ENCODE data around the gene CHMP5. TPM values are rescaled to one million over a fixed set of nuclear protein-coding genes. Genes with fewer than 3 reads are reported as not detected.

The CHMP5 gene
- total and polyA plus RNA-seq, 10 of the 15 experiments (the other 5 are each of a cell fraction or from before 2014, with no cell fraction given) = 40.3 to 179 (median 78.6) TPM

- no peak for TF ChIP-seq ZBTB4 (CRISPR knock-in tag; IDR thresholded peaks at IDR 0.05)
- no peak for TF ChIP-seq MXI1 (IDR thresholded peaks at IDR 0.05; ENCODE audit: low read depth, low read length)
- TF ChIP-seq SUZ12 (IDR thresholded peaks at IDR 0.05; ENCODE audit: unreplicated experiment) = no peak
- no peak for TF ChIP-seq HCFC1 (IDR thresholded peaks at IDR 0.05; ENCODE audit: low read length)
- no peak for TF ChIP-seq ZBTB11 (CRISPR knock-in tag; IDR thresholded peaks at IDR 0.05)
- no peak for TF ChIP-seq ATF3 (IDR thresholded peaks at IDR 0.05; ENCODE audit: borderline replicate concordance, extremely low read depth, low read depth, low read length)
- no peak for TF ChIP-seq HSF1 (IDR thresholded peaks at IDR 0.05; ENCODE audit: low read depth, low read length)
Observed at GRCh38 chr9:33304362-33304761, 39.5 kb downstream of the CHMP5 start (continued).
